Measurements from ENCODE around the gene KATNB1.

DNA sequence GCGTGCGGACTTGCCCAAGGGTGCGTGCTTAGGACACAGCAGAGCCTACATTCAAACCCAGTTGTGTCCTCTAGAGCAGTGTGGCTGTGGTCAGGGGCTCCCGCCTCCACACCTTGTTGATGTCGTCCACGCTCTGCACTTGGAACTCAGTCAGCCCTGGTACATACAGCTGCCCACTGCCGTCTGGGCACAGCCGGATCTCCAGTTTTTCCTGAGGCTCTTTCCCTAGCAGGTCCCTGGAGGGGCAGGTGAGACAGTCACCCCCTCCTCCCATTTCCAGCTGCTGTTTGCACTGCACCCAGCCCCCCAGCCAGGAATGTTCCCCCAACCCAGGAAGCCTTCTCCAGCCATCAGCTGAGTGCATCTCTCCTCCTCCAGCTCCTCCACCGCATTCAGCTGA lies 25.7 kb downstream of the KATNB1 start:
- TF ChIP-seq, protein P1, sequence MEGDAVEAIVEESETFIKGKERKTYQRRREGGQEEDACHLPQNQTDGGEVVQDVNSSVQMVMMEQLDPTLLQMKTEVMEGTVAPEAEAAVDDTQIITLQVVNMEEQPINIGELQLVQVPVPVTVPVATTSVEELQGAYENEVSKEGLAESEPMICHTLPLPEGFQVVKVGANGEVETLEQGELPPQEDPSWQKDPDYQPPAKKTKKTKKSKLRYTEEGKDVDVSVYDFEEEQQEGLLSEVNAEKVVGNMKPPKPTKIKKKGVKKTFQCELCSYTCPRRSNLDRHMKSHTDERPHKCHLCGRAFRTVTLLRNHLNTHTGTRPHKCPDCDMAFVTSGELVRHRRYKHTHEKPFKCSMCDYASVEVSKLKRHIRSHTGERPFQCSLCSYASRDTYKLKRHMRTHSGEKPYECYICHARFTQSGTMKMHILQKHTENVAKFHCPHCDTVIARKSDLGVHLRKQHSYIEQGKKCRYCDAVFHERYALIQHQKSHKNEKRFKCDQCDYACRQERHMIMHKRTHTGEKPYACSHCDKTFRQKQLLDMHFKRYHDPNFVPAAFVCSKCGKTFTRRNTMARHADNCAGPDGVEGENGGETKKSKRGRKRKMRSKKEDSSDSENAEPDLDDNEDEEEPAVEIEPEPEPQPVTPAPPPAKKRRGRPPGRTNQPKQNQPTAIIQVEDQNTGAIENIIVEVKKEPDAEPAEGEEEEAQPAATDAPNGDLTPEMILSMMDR (IDR thresholded peaks at IDR 0.05; ENCODE audit: low read length) = no peak
- TF ChIP-seq EZH2 (IDR thresholded peaks at IDR 0.05; ENCODE audit: borderline replicate concordance, low read length) = no peak
